HFFc6 (cell line): ENCODE results near the gene PHACTR1. TPM values are rescaled to one million over a fixed set of nuclear protein-coding genes. Genes with fewer than 3 reads are reported as not detected.
A peak's percentile ranks its signal among the peaks of the same experiment; 100 is the strongest.

Source experiments
- DNase-seq: peaks from one replicate; pipeline ENCODE4 v3.0.0-alpha.2; 2018
- H3K27ac Mint-ChIP-seq: 2 replicates; pipeline ENCODE4 v1.8.0; 2020; ENCODE audit warnings: mild to moderate bottlenecking, mixed read lengths
- H3K27me3 Mint-ChIP-seq: 2 replicates; pipeline ENCODE4 v1.8.0; 2021; ENCODE audit warnings: mild to moderate bottlenecking, moderate library complexity, mixed read lengths; ENCODE audit not compliant: insufficient read depth
- H3K36me3 Mint-ChIP-seq: 2 replicates; pipeline ENCODE4 v1.8.0; 2021; ENCODE audit warnings: low read depth, mixed read lengths
- H3K4me1 Mint-ChIP-seq: 2 replicates; pipeline ENCODE4 v1.8.0; 2020; ENCODE audit warnings: low read depth, mixed read lengths
- H3K4me3 Mint-ChIP-seq: 2 replicates; pipeline ENCODE4 v1.8.0; 2020; ENCODE audit warnings: mild to moderate bottlenecking, moderate library complexity, mixed read lengths
- H3K9me3 Mint-ChIP-seq: 2 replicates; pipeline ENCODE4 v1.8.0; 2020; ENCODE audit warnings: mild to moderate bottlenecking, mixed read lengths
- total RNA-seq, 6 experiments: library from RNA; stranded (reverse); fragmentation: NEBNext Ultra II Directional; extraction: Animal tissue kit (Norgen Biotek cat#: 25700); gene quantifications; 2 replicates in 1 of 6; 3 replicates in 5 of 6; pipeline ENCODE4 v1.2.3, GENCODE V29; 2021
- TF ChIP-seq, protein P1 (sequence below): fragments of 200-600 bp; sonication (generic); IDR thresholded peaks from 2 replicates; pipeline ENCODE4 v1.5.0; 2021; ENCODE audit warnings: antibody characterized with exemption, mild to moderate bottlenecking

PHACTR1 gene
- total RNA-seq, 6 experiments from 2014 or later = 2.5 to 4.7 (median 3.9) TPM

DNA sequence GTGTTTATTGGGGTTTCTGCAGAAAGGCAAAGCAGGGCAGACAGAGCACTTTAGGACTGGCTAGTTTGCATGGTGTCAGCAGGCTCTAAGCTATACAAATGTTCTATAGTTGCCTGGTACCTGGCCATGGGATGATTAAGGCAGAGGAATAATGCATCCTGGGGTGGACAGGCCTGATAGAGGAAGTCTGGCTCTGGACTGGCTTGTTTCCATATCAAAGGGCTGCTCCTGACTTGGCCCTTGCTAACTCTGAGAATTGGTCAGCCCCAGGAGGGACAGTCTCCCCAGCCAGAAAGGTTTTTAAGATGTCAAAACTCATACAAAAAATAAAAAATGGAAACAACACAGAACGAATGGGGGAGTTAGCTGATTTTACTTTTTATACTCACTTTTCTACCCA is 474.9 kb downstream of the PHACTR1 start:
- H3K9me3 Mint-ChIP-seq = no peaks in the 10 kb centered on the region
- peaks cover 18% of the 10 kb centered on the region for H3K4me1 Mint-ChIP-seq
- DNase-seq = no peak
- no peak overlapping the region for H3K27ac Mint-ChIP-seq
- no peaks in the 10 kb centered on the region; the same call in 1 of the 2 replicates for H3K27me3 Mint-ChIP-seq
- TF ChIP-seq, protein P1, sequence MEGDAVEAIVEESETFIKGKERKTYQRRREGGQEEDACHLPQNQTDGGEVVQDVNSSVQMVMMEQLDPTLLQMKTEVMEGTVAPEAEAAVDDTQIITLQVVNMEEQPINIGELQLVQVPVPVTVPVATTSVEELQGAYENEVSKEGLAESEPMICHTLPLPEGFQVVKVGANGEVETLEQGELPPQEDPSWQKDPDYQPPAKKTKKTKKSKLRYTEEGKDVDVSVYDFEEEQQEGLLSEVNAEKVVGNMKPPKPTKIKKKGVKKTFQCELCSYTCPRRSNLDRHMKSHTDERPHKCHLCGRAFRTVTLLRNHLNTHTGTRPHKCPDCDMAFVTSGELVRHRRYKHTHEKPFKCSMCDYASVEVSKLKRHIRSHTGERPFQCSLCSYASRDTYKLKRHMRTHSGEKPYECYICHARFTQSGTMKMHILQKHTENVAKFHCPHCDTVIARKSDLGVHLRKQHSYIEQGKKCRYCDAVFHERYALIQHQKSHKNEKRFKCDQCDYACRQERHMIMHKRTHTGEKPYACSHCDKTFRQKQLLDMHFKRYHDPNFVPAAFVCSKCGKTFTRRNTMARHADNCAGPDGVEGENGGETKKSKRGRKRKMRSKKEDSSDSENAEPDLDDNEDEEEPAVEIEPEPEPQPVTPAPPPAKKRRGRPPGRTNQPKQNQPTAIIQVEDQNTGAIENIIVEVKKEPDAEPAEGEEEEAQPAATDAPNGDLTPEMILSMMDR = no peak
- H3K4me3 Mint-ChIP-seq = no peak overlapping the region
- no peaks in the 10 kb centered on the region for H3K36me3 Mint-ChIP-seq

DNA sequence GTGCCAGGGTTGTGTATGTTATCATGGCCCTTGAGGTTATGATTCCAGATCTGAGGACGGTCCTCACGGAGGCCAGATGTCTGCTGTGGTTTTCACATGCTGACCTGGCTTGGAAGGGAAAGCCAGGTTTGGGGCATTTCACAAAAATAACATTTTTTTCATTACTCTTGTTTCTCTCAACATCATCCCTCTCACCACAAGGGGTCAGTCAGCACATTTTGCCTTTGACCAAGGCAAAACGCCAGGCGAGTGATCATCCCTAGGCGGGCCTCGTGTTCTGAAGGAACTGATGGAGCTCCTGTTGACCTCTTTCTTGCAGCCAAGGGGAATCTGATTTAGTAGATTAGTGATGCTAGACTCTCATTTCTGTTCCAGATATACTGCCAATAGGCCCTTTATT is 478.3 kb downstream of the PHACTR1 start:
- Mint-ChIP-seq H3K36me3 (no peaks in the 10 kb centered on the region), H3K9me3 (no peaks in the 10 kb centered on the region), H3K27me3 (no peaks in the 10 kb centered on the region; the same call in 1 of the 2 replicates), H3K27ac (peak overlapping the region; percentile 85), H3K4me3 (no peak overlapping the region; the same call in 1 of the 2 replicates), H3K4me1 (peaks cover 18% of the 10 kb centered on the region)
- TF ChIP-seq, protein P1 = peak; percentile 88
- peak; percentile 78 for DNase-seq

DNA sequence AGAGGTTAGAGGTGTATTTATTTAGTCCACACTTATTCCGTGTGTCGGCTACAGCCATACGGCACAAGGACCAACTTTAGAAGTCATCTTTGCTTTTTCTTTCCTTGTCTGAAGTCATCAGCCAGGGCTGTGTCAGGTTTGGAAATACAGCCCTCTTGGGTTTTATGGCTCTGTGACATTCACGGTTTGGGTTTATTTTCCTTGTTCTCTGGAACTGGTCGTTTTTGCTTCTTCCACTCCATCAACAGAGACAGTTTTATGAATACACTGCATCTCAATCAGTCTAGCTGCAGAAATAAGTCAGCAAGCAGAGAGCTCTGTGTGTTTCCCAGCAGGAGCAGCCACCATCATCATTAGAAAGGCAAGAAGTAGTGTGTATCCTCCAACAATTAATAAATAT is 479.2 kb downstream of the PHACTR1 start:
- no peak for DNase-seq
- Mint-ChIP-seq H3K27me3 (no peaks in the 10 kb centered on the region; the same call in 1 of the 2 replicates), H3K27ac (no peak overlapping the region), H3K4me1 (peaks cover 11% of the 10 kb centered on the region), H3K36me3 (no peaks in the 10 kb centered on the region), H3K4me3 (no peak overlapping the region), H3K9me3 (no peaks in the 10 kb centered on the region)
- TF ChIP-seq, protein P1 = no peak

DNA sequence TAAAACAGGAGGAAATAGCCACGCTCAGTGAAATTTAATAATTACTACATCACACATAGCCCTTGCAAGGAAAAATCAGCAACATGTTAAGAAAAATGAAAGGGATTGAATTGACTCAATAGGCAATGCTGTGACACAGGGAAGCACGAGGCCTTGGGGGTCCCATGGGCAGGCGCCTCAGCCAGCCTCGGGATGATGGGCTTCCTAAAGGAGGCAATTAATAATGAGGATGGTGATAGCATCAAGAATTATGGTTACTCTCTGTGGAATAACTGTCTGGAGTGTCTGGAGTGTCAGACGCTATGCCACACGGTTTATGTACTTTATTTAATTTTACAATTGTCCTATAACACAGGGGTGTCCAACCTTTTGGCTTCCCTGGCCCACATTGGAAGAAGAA is 481.6 kb downstream of the PHACTR1 start:
- Mint-ChIP-seq H3K27ac (no peak overlapping the region), H3K27me3 (no peaks in the 10 kb centered on the region), H3K36me3 (no peaks in the 10 kb centered on the region), H3K9me3 (no peaks in the 10 kb centered on the region), H3K4me3 (no peak overlapping the region), H3K4me1 (peaks cover 17% of the 10 kb centered on the region)
- TF ChIP-seq, protein P1 = no peak
- no peak for DNase-seq

DNA sequence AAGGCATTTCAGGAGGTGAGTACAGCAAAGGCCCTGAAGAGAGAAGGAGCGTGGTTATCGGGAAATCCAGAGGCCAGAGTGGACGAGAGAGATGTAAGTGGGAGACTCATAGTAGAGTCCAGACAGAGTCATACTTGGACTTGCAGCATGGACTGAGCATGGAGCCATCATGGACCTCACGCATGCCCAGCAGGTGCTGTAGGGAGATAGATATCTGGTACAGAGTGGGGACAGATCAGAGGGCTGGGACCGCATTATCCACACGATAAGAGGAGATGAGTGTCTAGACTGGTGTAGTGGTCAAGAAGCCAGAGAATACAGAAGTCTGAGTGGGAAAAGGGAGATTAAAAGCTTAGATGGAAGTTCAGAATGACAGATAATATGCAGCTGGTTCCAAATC is 484.8 kb downstream of the PHACTR1 start:
- Mint-ChIP-seq H3K36me3 (no peaks in the 10 kb centered on the region), H3K27ac (no peak overlapping the region), H3K27me3 (peaks cover 2% of the 10 kb centered on the region; the same call in 1 of the 2 replicates), H3K4me1 (peaks cover 7% of the 10 kb centered on the region; the same call in 1 of the 2 replicates), H3K4me3 (no peak overlapping the region), H3K9me3 (no peaks in the 10 kb centered on the region)
- DNase-seq = no peak
- TF ChIP-seq, protein P1 = no peak

DNA sequence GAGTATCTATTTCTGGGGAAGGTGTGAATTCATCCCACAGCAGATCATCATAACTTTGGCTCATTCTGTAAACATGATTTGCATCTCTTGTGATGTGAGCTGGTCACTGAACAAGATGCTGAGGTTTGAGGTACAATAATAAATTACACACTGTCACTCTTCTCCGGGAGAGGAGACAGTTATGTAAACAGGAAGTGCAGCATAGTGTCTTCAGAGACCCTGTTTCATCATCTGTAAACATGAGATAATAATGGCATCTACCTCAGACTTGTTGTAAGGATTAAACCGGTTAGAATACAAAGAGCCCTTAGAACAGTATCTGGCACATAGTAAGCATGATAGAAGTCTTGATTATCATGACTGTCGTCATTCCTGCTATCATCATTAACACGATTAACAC is 486.6 kb downstream of the PHACTR1 start:
- TF ChIP-seq, protein P1 = no peak
- H3K27ac Mint-ChIP-seq = no peak overlapping the region
- H3K36me3 Mint-ChIP-seq = no peaks in the 10 kb centered on the region
- peaks cover 7% of the 10 kb centered on the region; the same call in 1 of the 2 replicates for H3K4me1 Mint-ChIP-seq
- no peaks in the 10 kb centered on the region for H3K9me3 Mint-ChIP-seq
- H3K27me3 Mint-ChIP-seq = peaks cover 5% of the 10 kb centered on the region
- DNase-seq = no peak
- H3K4me3 Mint-ChIP-seq = no peak overlapping the region
